ENCODE results near the gene NADK2. TPM values are rescaled to one million over a fixed set of nuclear protein-coding genes. Genes with fewer than 3 reads are reported as not detected.

Gene NADK2
- total and polyA plus RNA-seq, 2 experiments from 2014 or later, result 13.2 to 41.2 TPM

DNA sequence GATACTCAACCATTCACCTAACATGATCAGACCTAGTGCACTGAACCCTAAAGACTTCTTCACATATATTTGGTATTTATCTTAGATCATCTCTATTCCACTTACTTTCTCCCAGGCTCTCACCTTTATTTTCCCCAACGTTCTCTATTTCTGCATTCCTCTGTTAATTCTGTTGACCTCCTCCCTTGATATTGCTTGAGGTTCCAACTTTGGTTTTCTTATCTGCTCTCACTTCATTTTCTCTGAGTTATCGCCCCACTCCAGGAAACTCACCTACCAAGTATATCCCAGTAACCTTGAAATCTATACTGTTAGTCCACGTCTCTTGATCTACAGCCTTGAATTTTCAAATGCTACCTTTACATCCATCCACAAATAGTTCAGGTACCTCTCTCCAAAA lies 9.2 kb downstream of the NADK2 start:
- H3K9ac ChIP-seq, result no peak overlapping the region
- H3K36me3 ChIP-seq (ENCODE audit: low read depth), result no peaks in the 10 kb centered on the region
- H3K4me3 ChIP-seq, result no peak overlapping the region
- H3K79me2 ChIP-seq (ENCODE audit: insufficient read depth), result peaks cover 94% of the 10 kb centered on the region
- H4K20me1 ChIP-seq (ENCODE audit: insufficient read depth), result peaks cover 5% of the 10 kb centered on the region; the same call in 1 of the 2 replicates
- H3F3A ChIP-seq (ENCODE audit: insufficient read depth), result peaks cover 10% of the 10 kb centered on the region; the same call in 1 of the 2 replicates
- H3K27me3 ChIP-seq (replicated peaks; ENCODE audit: insufficient read depth), result no peaks in the 10 kb centered on the region
- in situ Hi-C loops (cut with MboI), result no loop called here
- WGBS, 2 experiments (ENCODE audit: low coverage in 1 of 2, low lambda C conversion rate in 2 of 2, missing lambda C conversion rate in 2 of 2), result 83 to 89% methylated on average over 3 of the region's 3 CpGs
- no peak for TF ChIP-seq EZH2 (IDR thresholded peaks at IDR 0.05; ENCODE audit: insufficient read depth, poor library complexity, severe bottlenecking)
- no peaks in the 10 kb centered on the region for H3K9me2 ChIP-seq (ENCODE audit: insufficient read depth)
- H3K4me1 ChIP-seq (ENCODE audit: insufficient read depth), result peaks cover 10% of the 10 kb centered on the region
- no peak overlapping the region for H3K4me2 ChIP-seq (ENCODE audit: unreplicated experiment)
- no peaks in the 10 kb centered on the region for H3K9me3 ChIP-seq (ENCODE audit: low read depth)
- DNase-seq, result no peak
- no peak overlapping the region for H2AFZ ChIP-seq
- no peak overlapping the region for H3K27ac ChIP-seq

DNA sequence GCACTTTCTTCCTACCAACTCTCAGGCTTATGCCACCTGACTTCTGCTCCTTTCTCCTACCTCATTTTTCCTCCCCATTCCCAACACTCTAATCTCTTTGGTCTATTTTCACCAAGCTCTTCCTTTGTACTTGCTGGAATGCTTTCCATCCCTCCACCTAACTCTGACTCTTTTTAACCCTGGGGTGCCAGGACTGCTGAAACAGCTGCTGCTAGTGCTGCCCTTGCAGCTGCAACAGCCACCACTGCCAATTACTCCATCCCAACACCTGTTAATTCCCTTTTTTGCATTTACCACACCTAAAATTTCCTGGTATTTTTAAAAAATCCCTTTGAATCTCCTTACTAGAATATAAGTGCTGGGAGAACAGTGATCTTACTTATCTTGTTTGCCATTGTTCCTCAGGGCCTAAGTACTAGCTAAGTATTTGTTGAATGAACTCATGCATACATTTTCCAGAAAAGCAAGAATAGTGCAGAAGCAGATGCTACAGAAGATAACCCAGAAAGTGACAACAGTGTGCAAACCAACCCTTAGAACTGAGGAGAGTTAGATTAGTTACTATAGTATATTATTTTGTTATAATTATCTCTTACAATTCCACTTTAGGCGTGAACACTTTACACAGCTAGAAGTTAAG lies 11.5 kb downstream of the NADK2 start:
- H3K9me2 ChIP-seq (ENCODE audit: insufficient read depth), result no peaks in the 10 kb centered on the region
- TF ChIP-seq EZH2 (IDR thresholded peaks at IDR 0.05; ENCODE audit: insufficient read depth, poor library complexity, severe bottlenecking) (no peak), EZH2phosphoT487 (IDR thresholded peaks at IDR 0.05; ENCODE audit: insufficient read depth, low read depth) (no peak)
- H3K36me3 ChIP-seq (ENCODE audit: low read depth), result peaks cover 8% of the 10 kb centered on the region
- H3K27me3 ChIP-seq (replicated peaks; ENCODE audit: insufficient read depth), result no peaks in the 10 kb centered on the region
- DNase-seq, result no peak
- no peaks in the 10 kb centered on the region for H4K20me1 ChIP-seq (ENCODE audit: insufficient read depth)
- H3K4me1 ChIP-seq (ENCODE audit: insufficient read depth), result peaks cover 19% of the 10 kb centered on the region
- peaks cover 85% of the 10 kb centered on the region for H3K79me2 ChIP-seq (ENCODE audit: insufficient read depth)
- H3K9me3 ChIP-seq (ENCODE audit: low read depth), result no peaks in the 10 kb centered on the region
- no peak overlapping the region for H3K4me3 ChIP-seq
- in situ Hi-C loops (cut with MboI), result no loop called here
- no peak overlapping the region for H3K27ac ChIP-seq
- H3K9ac ChIP-seq, result no peak overlapping the region
- no peak overlapping the region for H2AFZ ChIP-seq
- no peak overlapping the region for H3K4me2 ChIP-seq (ENCODE audit: unreplicated experiment)
- WGBS, 2 experiments (ENCODE audit: low coverage in 1 of 2, low lambda C conversion rate in 2 of 2, missing lambda C conversion rate in 2 of 2), result 97 to 100% methylated on average over 1 of the region's 1 CpG
- peaks cover 10% of the 10 kb centered on the region; the same call in 1 of the 2 replicates for H3F3A ChIP-seq (ENCODE audit: insufficient read depth)

DNA sequence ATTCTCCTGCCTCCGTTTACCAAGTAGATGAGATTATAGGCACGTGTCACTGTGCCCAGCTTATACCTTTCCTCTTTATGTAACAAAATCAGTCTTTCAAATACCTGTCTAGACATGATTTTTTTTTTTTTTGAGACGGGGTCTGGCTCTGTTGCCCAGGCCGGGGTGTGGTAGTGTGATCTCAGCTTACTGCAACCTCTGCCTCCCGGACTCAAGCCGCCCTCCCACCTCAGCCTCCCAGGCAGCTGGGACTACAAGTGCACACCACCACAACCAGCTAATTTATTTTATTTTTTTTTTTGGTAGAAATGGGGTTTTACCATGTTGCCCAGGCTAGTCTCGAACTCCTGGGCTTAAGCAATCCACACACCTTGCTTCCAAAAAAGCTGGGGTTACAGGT lies 13.2 kb downstream of the NADK2 start:
- Histone ChIP-seq H3K79me2 (ENCODE audit: insufficient read depth) (peaks cover 67% of the 10 kb centered on the region), H3K9ac (no peak overlapping the region), H3K36me3 (ENCODE audit: low read depth) (peaks cover 12% of the 10 kb centered on the region), H3K27ac (no peak overlapping the region), H3K4me2 (ENCODE audit: unreplicated experiment) (no peak overlapping the region), H2AFZ (no peak overlapping the region), H3K9me3 (ENCODE audit: low read depth) (no peaks in the 10 kb centered on the region), H3K27me3 (replicated peaks; ENCODE audit: insufficient read depth) (no peaks in the 10 kb centered on the region), H3K4me1 (ENCODE audit: insufficient read depth) (peaks cover 17% of the 10 kb centered on the region), H4K20me1 (ENCODE audit: insufficient read depth) (no peaks in the 10 kb centered on the region), H3K4me3 (no peak overlapping the region), H3K9me2 (ENCODE audit: insufficient read depth) (no peaks in the 10 kb centered on the region), H3F3A (ENCODE audit: insufficient read depth) (peaks cover 10% of the 10 kb centered on the region; the same call in 1 of the 2 replicates)
- 83 to 87% methylated on average over 6 to 7 of the region's 7 CpGs for WGBS, 2 experiments (ENCODE audit: low coverage in 1 of 2, low lambda C conversion rate in 2 of 2, missing lambda C conversion rate in 2 of 2)
- no peak for DNase-seq
- in situ Hi-C loops (cut with MboI), result no loop called here
- no peak for TF ChIP-seq EZH2 (IDR thresholded peaks at IDR 0.05; ENCODE audit: insufficient read depth, poor library complexity, severe bottlenecking)
- no peak for TF ChIP-seq EZH2phosphoT487 (IDR thresholded peaks at IDR 0.05; ENCODE audit: insufficient read depth, low read depth)

GRCh38 chr5:36227046-36227445 lies 14.7 kb downstream of the NADK2 start:
- H3K27ac ChIP-seq, result no peak overlapping the region
- H4K20me1 ChIP-seq (ENCODE audit: insufficient read depth), result no peaks in the 10 kb centered on the region
- no peaks in the 10 kb centered on the region for H3K9me2 ChIP-seq (ENCODE audit: insufficient read depth)
- peaks cover 17% of the 10 kb centered on the region for H3K4me1 ChIP-seq (ENCODE audit: insufficient read depth)
- H3K36me3 ChIP-seq (ENCODE audit: low read depth), result peaks cover 12% of the 10 kb centered on the region
- TF ChIP-seq EZH2phosphoT487 (IDR thresholded peaks at IDR 0.05; ENCODE audit: insufficient read depth, low read depth) (no peak), EZH2 (IDR thresholded peaks at IDR 0.05; ENCODE audit: insufficient read depth, poor library complexity, severe bottlenecking) (no peak)
- H3K79me2 ChIP-seq (ENCODE audit: insufficient read depth), result peaks cover 54% of the 10 kb centered on the region
- no peaks in the 10 kb centered on the region for H3K9me3 ChIP-seq (ENCODE audit: low read depth)
- no peak overlapping the region for H3K9ac ChIP-seq
- no peak overlapping the region for H2AFZ ChIP-seq
- no peaks in the 10 kb centered on the region for H3K27me3 ChIP-seq (replicated peaks; ENCODE audit: insufficient read depth)
- in situ Hi-C loops (cut with MboI), result no loop called here
- H3F3A ChIP-seq (ENCODE audit: insufficient read depth), result peaks cover 10% of the 10 kb centered on the region; the same call in 1 of the 2 replicates
- peak overlapping the region; percentile 24 for H3K4me2 ChIP-seq (ENCODE audit: unreplicated experiment)
- DNase-seq, result peak; percentile 13
- no peak overlapping the region for H3K4me3 ChIP-seq

All from GM23248 (cell line).